Endothelial cell (in vitro differentiated cells): ENCODE results near the gene KARS1. TPM values are rescaled to one million over a fixed set of nuclear protein-coding genes. Genes with fewer than 3 reads are reported as not detected.

Experiments
- DNase-seq: peaks from one replicate; pipeline ENCODE4 v3.0.0; 2021; ENCODE audit warnings: low spot score
- H3K27ac Mint-ChIP-seq: one replicate; pipeline ENCODE4 v1.8.0; 2021; ENCODE audit warnings: mixed read lengths, inconsistent platforms; ENCODE audit not compliant: unreplicated experiment
- H3K27me3 Mint-ChIP-seq: one replicate; pipeline ENCODE4 v1.8.0; 2021; ENCODE audit warnings: mild to moderate bottlenecking, moderate library complexity, mixed read lengths, inconsistent platforms; ENCODE audit not compliant: unreplicated experiment
- H3K36me3 Mint-ChIP-seq: one replicate; pipeline ENCODE4 v1.8.0; 2021; ENCODE audit warnings: mild to moderate bottlenecking, low read depth, mixed read lengths, inconsistent platforms; ENCODE audit not compliant: unreplicated experiment
- H3K4me1 Mint-ChIP-seq: one replicate; pipeline ENCODE4 v1.8.0; 2021; ENCODE audit warnings: mild to moderate bottlenecking, mixed read lengths, inconsistent platforms; ENCODE audit not compliant: unreplicated experiment
- H3K4me3 Mint-ChIP-seq: one replicate; pipeline ENCODE4 v1.8.0; 2021; ENCODE audit warnings: mild to moderate bottlenecking, mixed read lengths, inconsistent platforms; ENCODE audit not compliant: unreplicated experiment
- H3K9me3 Mint-ChIP-seq: one replicate; pipeline ENCODE4 v1.8.0; 2021; ENCODE audit warnings: mixed read lengths, inconsistent platforms; ENCODE audit not compliant: unreplicated experiment
- CTCF ChIP-seq: fragments of 200-600 bp; sonication (generic); IDR thresholded peaks from one replicate; pipeline ENCODE4 v1.5.0; 2021; ENCODE audit warnings: antibody characterized with exemption; ENCODE audit not compliant: unreplicated experiment
- long read RNA-seq: library from polyadenylated mRNA; unstranded; transcript quantifications from one replicate; pipeline ENCODE4 v2.0.0, GENCODE V29; 2020; ENCODE audit not compliant: unreplicated experiment
- total RNA-seq: library from RNA; stranded (reverse); fragmentation: NEBNext Ultra II Directional; extraction: Animal tissue kit (Norgen Biotek cat#: 25700); gene quantifications from one replicate; pipeline ENCODE4 v1.2.1, GENCODE V29; 2021; ENCODE audit not compliant: unreplicated experiment

KARS1 gene
- total RNA-seq, result 161 TPM
- long read RNA-seq, transcript KARS-202 (15 exons, 2,421 nt), result minor isoform, 22 of 176 reads
- long read RNA-seq, transcript KARS-204 (14 exons, 1,942 nt), result minor isoform, 5 of 176 reads
- long read RNA-seq, transcript KARS-201 (14 exons, 2,005 nt), result major isoform, 127 of 176 reads
- long read RNA-seq, partial matches to known transcripts, result 9 of 176 reads
- long read RNA-seq, other reads (novel, unspliced or antisense), result 10 of 176 reads

- Mint-ChIP-seq H3K4me1 (peaks cover 51% of the 10 kb centered on the region), H3K36me3 (peaks cover 24% of the 10 kb centered on the region), H3K27me3 (peaks cover 6% of the 10 kb centered on the region), H3K27ac (peak within 1 kb of the TSS; percentile 94), H3K9me3 (peaks cover 5% of the 10 kb centered on the region), H3K4me3 (peak within 1 kb of the TSS; percentile 100)
- DNase-seq, result peak; percentile 86
- no peak for TF ChIP-seq CTCF
These were observed at the start of gene KARS1, which contains the start of gene TERF2IP for GRCh38 chr16:75647492-75648264. Gene KARS1 (minus strand): TSS chr16:75647665. CDS start chr16:75647639, 26 bp downstream. Gene TERF2IP (plus strand): TSS chr16:75647773. CDS start chr16:75647883, 110 bp downstream.

GRCh38 chr16:75695708-75696107, 48.2 kb upstream of the KARS1 start:
- Mint-ChIP-seq H3K4me3 (no peak overlapping the region), H3K27me3 (peaks cover 2% of the 10 kb centered on the region), H3K27ac (no peak overlapping the region), H3K4me1 (no peaks in the 10 kb centered on the region), H3K9me3 (peaks cover 23% of the 10 kb centered on the region), H3K36me3 (no peaks in the 10 kb centered on the region)
- DNase-seq, result no peak
- no peak for TF ChIP-seq CTCF

GRCh38 chr16:75687361-75687760, 39.9 kb upstream of the KARS1 start:
- no peak for TF ChIP-seq CTCF
- H3K36me3 Mint-ChIP-seq, result peaks cover 21% of the 10 kb centered on the region
- peaks cover 34% of the 10 kb centered on the region for H3K9me3 Mint-ChIP-seq
- DNase-seq, result no peak
- no peak overlapping the region for H3K4me3 Mint-ChIP-seq
- no peak overlapping the region for H3K27ac Mint-ChIP-seq
- peaks cover 5% of the 10 kb centered on the region for H3K27me3 Mint-ChIP-seq
- H3K4me1 Mint-ChIP-seq, result no peaks in the 10 kb centered on the region

GRCh38 chr16:75682308-75682707, 34.8 kb upstream of the KARS1 start:
- Mint-ChIP-seq H3K27ac (no peak overlapping the region), H3K4me1 (peaks cover 7% of the 10 kb centered on the region), H3K36me3 (peaks cover 26% of the 10 kb centered on the region), H3K9me3 (peaks cover 30% of the 10 kb centered on the region), H3K27me3 (peaks cover 5% of the 10 kb centered on the region), H3K4me3 (peak overlapping the region; percentile 17)
- no peak for TF ChIP-seq CTCF
- no peak for DNase-seq

GRCh38 chr16:75679366-75679765, 31.9 kb upstream of the KARS1 start:
- Mint-ChIP-seq H3K27me3 (peaks cover 5% of the 10 kb centered on the region), H3K27ac (peak overlapping the region; percentile 76), H3K9me3 (peaks cover 32% of the 10 kb centered on the region), H3K4me1 (peaks cover 7% of the 10 kb centered on the region), H3K4me3 (no peak overlapping the region), H3K36me3 (peaks cover 24% of the 10 kb centered on the region)
- TF ChIP-seq CTCF, result no peak
- DNase-seq, result no peak
